GM19328 (cell line): ENCODE results near the gene ITPR2.
"Not testable (repeated sequence)": the region's sequence is repeated elsewhere in the genome, so short reads cannot be mapped to it uniquely, and the experiment has no call there.

Experiments
- ATAC-seq: cut with Tn5 transposase; IDR thresholded peaks from one replicate; pipeline ENCODE4 v1.9.1; 2021; ENCODE audit warnings: mild to moderate bottlenecking, moderate library complexity; ENCODE audit not compliant: unreplicated experiment

ITPR2 gene

GRCh38 chr12:26791301-26791791, 41.6 kb downstream of the ITPR2 start:
- no peak for ATAC-seq

- ATAC-seq: no peak
Observed at GRCh38 chr12:26790645-26790994, 42.4 kb downstream of the ITPR2 start.

- no peak for ATAC-seq
Observed at GRCh38 chr12:26789731-26790644, 43.0 kb downstream of the ITPR2 start.

- ATAC-seq: no peak
Observed at GRCh38 chr12:26786865-26787514, 46.0 kb downstream of the ITPR2 start.

GRCh38 chr12:26786491-26786864, 46.5 kb downstream of the ITPR2 start:
- ATAC-seq: no peak

GRCh38 chr12:26783816-26784379, 49.1 kb downstream of the ITPR2 start:
- ATAC-seq: not testable (repeated sequence)

GRCh38 chr12:26783131-26783526, 49.9 kb downstream of the ITPR2 start:
- ATAC-seq: no peak

GRCh38 chr12:26782372-26783130, 50.4 kb downstream of the ITPR2 start:
- ATAC-seq: no peak

- ATAC-seq: not testable (repeated sequence)
Observed at GRCh38 chr12:26780656-26781055, 52.3 kb downstream of the ITPR2 start.

- ATAC-seq: not testable (repeated sequence)
Observed at GRCh38 chr12:26778173-26778775, 54.7 kb downstream of the ITPR2 start.

- no peak for ATAC-seq
Observed at GRCh38 chr12:26777236-26777635, 55.8 kb downstream of the ITPR2 start.

- not testable (repeated sequence) for ATAC-seq
Observed at GRCh38 chr12:26775991-26776390, 57.0 kb downstream of the ITPR2 start.

GRCh38 chr12:26773313-26774104, 59.5 kb downstream of the ITPR2 start:
- ATAC-seq: no peak

GRCh38 chr12:26771861-26772260, 61.1 kb downstream of the ITPR2 start:
- no peak for ATAC-seq

GRCh38 chr12:26770239-26771070, 62.5 kb downstream of the ITPR2 start:
- no peak for ATAC-seq

- no peak for ATAC-seq
Observed at GRCh38 chr12:26769611-26770010, 63.4 kb downstream of the ITPR2 start.

GRCh38 chr12:26768611-26769603, 64.1 kb downstream of the ITPR2 start:
- no peak for ATAC-seq

- ATAC-seq: no peak
Observed at GRCh38 chr12:26767865-26768264, 65.1 kb downstream of the ITPR2 start.
